ENCODE measurements around the gene AP3S1. TPM values are rescaled to one million over a fixed set of nuclear protein-coding genes. Genes with fewer than 3 reads are reported as not detected.
"Not testable (repeated sequence)": the region's sequence is repeated elsewhere in the genome, so short reads cannot be mapped to it uniquely, and the experiment has no call there.

The AP3S1 gene
- total RNA-seq, 4 donors from 2014 or later, result 59.2 to 207 (median 149) TPM

DNA sequence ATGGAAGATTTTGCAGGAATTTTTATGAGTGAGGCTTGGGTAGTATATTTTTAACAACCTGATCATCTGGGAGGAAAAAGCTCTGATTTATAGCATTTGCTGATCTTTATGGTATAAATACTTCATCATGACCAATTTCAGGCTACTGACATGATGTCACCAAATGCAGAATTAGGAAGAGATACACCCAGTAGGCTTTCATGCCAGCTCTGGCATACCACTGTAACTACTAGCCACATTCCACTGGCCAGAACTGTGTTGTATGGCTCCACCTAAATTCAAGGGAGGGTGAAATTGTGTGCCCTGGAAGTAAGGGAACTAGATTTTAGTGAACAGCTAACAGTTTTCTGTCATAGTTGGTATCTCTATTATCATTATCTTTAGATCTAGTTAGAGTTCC lies 17.6 kb downstream of the AP3S1 start:
- Histone ChIP-seq H3K4me3 (replicated peaks in 1 of 3) (no peak overlapping the region), H3K27ac (no peak overlapping the region), H3K9me3 (no peaks in the 10 kb centered on the region), H3K36me3 (no peaks in the 10 kb centered on the region), H3K4me1 (peaks cover 9 to 12% of the 10 kb centered on the region in 2 donors), H3K27me3 (no peaks in the 10 kb centered on the region)
- TF ChIP-seq POLR2A (IDR thresholded peaks at IDR 0.05), result no peak
- TF ChIP-seq, protein P1, sequence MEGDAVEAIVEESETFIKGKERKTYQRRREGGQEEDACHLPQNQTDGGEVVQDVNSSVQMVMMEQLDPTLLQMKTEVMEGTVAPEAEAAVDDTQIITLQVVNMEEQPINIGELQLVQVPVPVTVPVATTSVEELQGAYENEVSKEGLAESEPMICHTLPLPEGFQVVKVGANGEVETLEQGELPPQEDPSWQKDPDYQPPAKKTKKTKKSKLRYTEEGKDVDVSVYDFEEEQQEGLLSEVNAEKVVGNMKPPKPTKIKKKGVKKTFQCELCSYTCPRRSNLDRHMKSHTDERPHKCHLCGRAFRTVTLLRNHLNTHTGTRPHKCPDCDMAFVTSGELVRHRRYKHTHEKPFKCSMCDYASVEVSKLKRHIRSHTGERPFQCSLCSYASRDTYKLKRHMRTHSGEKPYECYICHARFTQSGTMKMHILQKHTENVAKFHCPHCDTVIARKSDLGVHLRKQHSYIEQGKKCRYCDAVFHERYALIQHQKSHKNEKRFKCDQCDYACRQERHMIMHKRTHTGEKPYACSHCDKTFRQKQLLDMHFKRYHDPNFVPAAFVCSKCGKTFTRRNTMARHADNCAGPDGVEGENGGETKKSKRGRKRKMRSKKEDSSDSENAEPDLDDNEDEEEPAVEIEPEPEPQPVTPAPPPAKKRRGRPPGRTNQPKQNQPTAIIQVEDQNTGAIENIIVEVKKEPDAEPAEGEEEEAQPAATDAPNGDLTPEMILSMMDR (IDR thresholded peaks at IDR 0.05), result no peak
- no peak for DNase-seq
- intact Hi-C loops (cut with DNase I), result no loop called here

DNA sequence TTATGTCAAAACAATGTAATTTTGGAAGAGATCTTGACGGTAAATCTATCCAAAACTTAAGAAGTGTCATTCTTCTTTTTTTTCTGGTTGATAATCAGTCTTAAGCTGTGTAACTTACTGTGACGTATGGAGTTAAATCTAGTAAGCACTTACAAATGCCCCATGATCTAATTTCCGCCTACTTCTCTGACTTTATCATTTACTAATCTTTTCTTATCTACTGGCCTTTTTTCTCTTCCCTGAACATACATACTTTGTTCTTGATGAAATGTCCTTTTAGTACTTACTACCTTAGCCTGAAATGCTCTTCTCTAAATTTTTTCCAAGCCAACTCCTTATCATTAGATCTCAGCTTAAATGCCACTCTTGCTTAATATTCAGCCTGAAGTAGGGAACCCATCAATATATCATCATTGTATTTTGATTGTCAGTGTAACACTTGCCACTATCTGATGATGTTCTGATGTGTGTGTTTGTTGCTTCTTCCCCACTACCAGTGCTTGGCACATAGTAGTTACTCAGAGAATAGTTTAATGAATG lies 27.6 kb downstream of the AP3S1 start:
- intact Hi-C loops (cut with DNase I), result no loop called here
- H3K36me3 ChIP-seq, result peaks cover 0 to 2% of the 10 kb centered on the region in 2 donors
- peaks cover 19 to 21% of the 10 kb centered on the region in 2 donors for H3K4me1 ChIP-seq
- WGBS, 2 donors, result 96 to 97% methylated on average over 3 of the region's 3 CpGs
- no peak for DNase-seq
- H3K4me3 ChIP-seq (replicated peaks in 1 of 3), result no peak overlapping the region
- no peak for TF ChIP-seq POLR2A (IDR thresholded peaks at IDR 0.05)
- TF ChIP-seq, protein P1 (IDR thresholded peaks at IDR 0.05), result no peak
- no peaks in the 10 kb centered on the region for H3K9me3 ChIP-seq
- H3K27ac ChIP-seq, result no peak overlapping the region
- no peaks in the 10 kb centered on the region for H3K27me3 ChIP-seq

- H3K27me3 ChIP-seq, result no peaks in the 10 kb centered on the region
- H3K4me3 ChIP-seq (replicated peaks in 1 of 3), result no peak overlapping the region
- intact Hi-C loops (cut with DNase I), result no loop called here
- H3K4me1 ChIP-seq, result peaks cover 21 to 23% of the 10 kb centered on the region in 2 donors
- H3K27ac ChIP-seq, result peak overlapping the region; percentile 42 to 69 (median 44)
- H3K36me3 ChIP-seq, result peaks cover 0 to 2% of the 10 kb centered on the region in 2 donors
- H3K9me3 ChIP-seq, result no peaks in the 10 kb centered on the region
- DNase-seq, result no peak
- TF ChIP-seq POLR2A (IDR thresholded peaks at IDR 0.05), result no peak
- TF ChIP-seq, protein P1 (IDR thresholded peaks at IDR 0.05), result no peak
- WGBS, 2 donors, result 92 to 96% methylated on average over 2 of the region's 2 CpGs
Observed at GRCh38 chr5:115872447-115872846, 30.7 kb downstream of the AP3S1 start.

GRCh38 chr5:115873392-115873791 lies 31.7 kb downstream of the AP3S1 start:
- TF ChIP-seq POLR2A (IDR thresholded peaks at IDR 0.05), result no peak
- TF ChIP-seq, protein P1 (IDR thresholded peaks at IDR 0.05), result no peak
- Histone ChIP-seq H3K36me3 (peaks cover 0 to 2% of the 10 kb centered on the region in 2 donors), H3K4me1 (peaks cover 21 to 23% of the 10 kb centered on the region in 2 donors), H3K9me3 (no peaks in the 10 kb centered on the region), H3K27ac (peak overlapping the region; percentile 42 to 69 (median 44)), H3K4me3 (replicated peaks in 1 of 3) (no peak overlapping the region), H3K27me3 (no peaks in the 10 kb centered on the region)
- 44 to 61% methylated on average over 1 of the region's 1 CpG for WGBS, 2 donors
- intact Hi-C loops (cut with DNase I), result no loop called here
- no peak for DNase-seq

- TF ChIP-seq, protein P1 (IDR thresholded peaks at IDR 0.05), result no peak
- no peak for TF ChIP-seq POLR2A (IDR thresholded peaks at IDR 0.05)
- Histone ChIP-seq H3K9me3 (no peaks in the 10 kb centered on the region), H3K4me3 (replicated peaks in 1 of 3) (no peak overlapping the region), H3K27ac (no peak overlapping the region), H3K36me3 (no peaks in the 10 kb centered on the region), H3K4me1 (peaks cover 21 to 23% of the 10 kb centered on the region in 2 donors), H3K27me3 (no peaks in the 10 kb centered on the region)
- WGBS, 2 donors, result 89% methylated on average over 2 of the region's 2 CpGs
- no peak for DNase-seq
- intact Hi-C loops (cut with DNase I), result no loop called here
Observed at GRCh38 chr5:115875447-115875846, 33.7 kb downstream of the AP3S1 start.

DNA sequence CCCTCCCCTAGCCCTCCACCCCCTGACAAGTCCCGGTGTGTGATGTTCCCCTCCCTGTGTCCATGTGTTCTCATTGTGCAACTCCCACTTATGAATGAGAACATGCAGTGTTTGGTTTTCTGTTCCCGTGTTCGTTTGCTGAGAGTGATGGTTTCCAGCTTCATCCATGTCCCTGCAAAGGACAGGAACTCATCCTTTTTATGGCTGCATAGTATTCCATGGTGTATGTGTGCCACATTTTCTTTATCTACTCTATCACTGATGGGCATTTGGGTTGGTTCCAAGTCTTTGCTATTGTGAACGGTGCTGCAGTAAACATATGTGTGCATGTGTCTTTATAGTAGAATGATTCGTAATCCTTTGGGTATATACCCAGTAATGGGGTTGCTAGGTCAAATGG lies 35.6 kb downstream of the AP3S1 start:
- WGBS, 2 donors, result 97 to 98% methylated on average over 5 of the region's 5 CpGs
- intact Hi-C loops (cut with DNase I), result not testable (repeated sequence)

DNA sequence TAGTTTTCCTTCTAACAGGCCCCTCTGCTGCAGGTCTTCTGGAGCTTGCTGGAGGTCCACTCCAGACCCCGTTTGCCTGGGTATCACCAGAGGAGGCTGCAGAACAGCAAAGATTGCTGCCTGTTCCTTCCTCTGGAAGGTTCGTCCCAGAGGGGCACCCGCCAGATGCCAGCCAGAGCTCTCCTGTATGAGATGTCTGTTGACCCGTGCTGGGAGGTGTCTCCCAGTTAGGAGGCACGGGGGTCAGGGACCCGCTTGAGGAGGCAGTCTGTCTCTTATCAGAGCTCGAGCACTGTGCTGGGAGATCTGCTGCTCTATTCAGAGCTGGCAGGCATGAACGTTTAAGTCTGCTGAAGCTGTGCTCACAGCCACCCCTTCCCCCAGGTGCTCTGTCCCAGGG lies 40.7 kb downstream of the AP3S1 start:
- H3K27me3 ChIP-seq; H3K36me3 ChIP-seq; DNase-seq; H3K4me3 ChIP-seq (replicated peaks in 1 of 3); H3K27ac ChIP-seq; H3K9me3 ChIP-seq; H3K4me1 ChIP-seq; intact Hi-C loops (cut with DNase I): not testable (repeated sequence)
- 88 to 94% methylated on average over 5 to 6 of the region's 8 CpGs for WGBS, 2 donors

More for the DNA sequence above, 35.6 kb downstream of the AP3S1 start:
- not testable (repeated sequence) for H3K36me3 ChIP-seq; DNase-seq; H3K4me3 ChIP-seq (replicated peaks in 1 of 3); H3K27ac ChIP-seq; H3K9me3 ChIP-seq; H3K27me3 ChIP-seq
- H3K4me1 ChIP-seq, result peaks cover 16 to 21% of the 10 kb centered on the region in 2 donors
